Loucy (cell line): ENCODE results near the gene DCDC2.
"Not testable (repeated sequence)": the region's sequence is repeated elsewhere in the genome, so short reads cannot be mapped to it uniquely, and the experiment has no call there.

Experiments
- H2AFZ ChIP-seq: fragments of 200-600 bp; sonication (generic); 2 replicates; pipeline ENCODE4 v1.6.0; 2016; ENCODE audit warnings: antibody characterized with exemption, mild to moderate bottlenecking, low read length, moderate library complexity
- H3F3A ChIP-seq: fragments of 200-600 bp; 2 replicates; pipeline ENCODE4 v1.6.0; 2016; ENCODE audit warnings: antibody characterized with exemption, low read depth, mild to moderate bottlenecking
- H3K27me3 ChIP-seq: fragments of 200-600 bp; sonication (generic); 2 replicates; pipeline ENCODE4 v1.6.1; 2014; ENCODE audit warnings: low read length, mild to moderate bottlenecking; ENCODE audit not compliant: insufficient read depth, poor library complexity, severe bottlenecking
- H3K36me3 ChIP-seq: fragments of 200-600 bp; sonication (generic); 2 replicates; pipeline ENCODE4 v1.6.1; 2016; ENCODE audit warnings: low read length; ENCODE audit not compliant: insufficient read depth
- H3K4me1 ChIP-seq: fragments of 200-600 bp; sonication (generic); 2 replicates; pipeline ENCODE4 v1.5.1; 2014; ENCODE audit warnings: low read length, mild to moderate bottlenecking; ENCODE audit not compliant: insufficient read depth, poor library complexity, severe bottlenecking
- H3K4me2 ChIP-seq: fragments of 200-600 bp; sonication (generic); 2 replicates; pipeline ENCODE4 v1.6.0; 2014; ENCODE audit warnings: antibody characterized with exemption, low read length, low read depth, mild to moderate bottlenecking; ENCODE audit not compliant: poor library complexity, severe bottlenecking
- H3K4me3 ChIP-seq: fragments of 200-600 bp; sonication (generic); 2 replicates; pipeline ENCODE4 v1.5.1; 2014; ENCODE audit warnings: low read length, mild to moderate bottlenecking, mixed read lengths; ENCODE audit not compliant: poor library complexity, severe bottlenecking
- H3K79me2 ChIP-seq: fragments of 200-600 bp; sonication (generic); 2 replicates; pipeline ENCODE4 v1.6.1; 2014; ENCODE audit warnings: low read length; ENCODE audit not compliant: insufficient read depth
- H3K9ac ChIP-seq: fragments of 200-600 bp; sonication (generic); 2 replicates; pipeline ENCODE4 v1.6.0; 2014; ENCODE audit warnings: mild to moderate bottlenecking, low read depth, low read length, moderate library complexity; ENCODE audit not compliant: poor library complexity, severe bottlenecking
- H3K9me2 ChIP-seq: fragments of 200-600 bp; sonication (generic); replicated peaks from 2 replicates; pipeline ENCODE4 v1.6.1; 2016; ENCODE audit warnings: low read depth, low read length, mixed read lengths
- H3K9me3 ChIP-seq: fragments of 200-600 bp; sonication (generic); 2 replicates; pipeline ENCODE4 v1.6.1; 2014; ENCODE audit warnings: mild to moderate bottlenecking, antibody characterized with exemption, low read length, low read depth; ENCODE audit not compliant: insufficient read depth
- H4K20me1 ChIP-seq: fragments of 200-600 bp; sonication (generic); 2 replicates; pipeline ENCODE4 v1.6.0; 2014; ENCODE audit warnings: antibody characterized with exemption, low read length, mild to moderate bottlenecking; ENCODE audit not compliant: insufficient read depth, poor library complexity, severe bottlenecking
- CTCF ChIP-seq: fragments of 200-600 bp; sonication (generic); conservative IDR thresholded peaks from 2 replicates; pipeline ENCODE4 v1.5.1; 2014; ENCODE audit warnings: mild to moderate bottlenecking, antibody characterized with exemption, low read length
- EZH2phosphoT487 ChIP-seq: fragments of 200-600 bp; IDR thresholded peaks from 2 replicates; pipeline ENCODE4 v1.6.1; 2018; ENCODE audit warnings: antibody characterized with exemption, mild to moderate bottlenecking, moderate library complexity, borderline replicate concordance

DCDC2 gene

GRCh38 chr6:24322924-24323323, 34.9 kb downstream of the DCDC2 start:
- H3K9ac ChIP-seq: no peak overlapping the region
- TF ChIP-seq EZH2phosphoT487 (no peak), CTCF (no peak)

GRCh38 chr6:24322446-24322845, 35.4 kb downstream of the DCDC2 start:
- not testable (repeated sequence) for H3K4me3 ChIP-seq, H2AFZ ChIP-seq, H3K9me3 ChIP-seq, H3K27me3 ChIP-seq, H3K9ac ChIP-seq, H3K9me2 ChIP-seq, H3K79me2 ChIP-seq, H3K36me3 ChIP-seq, H4K20me1 ChIP-seq, H3F3A ChIP-seq, H3K4me2 ChIP-seq, H3K4me1 ChIP-seq

More at GRCh38 chr6:24322924-24323323, 34.9 kb downstream of the DCDC2 start:
- no peak overlapping the region for H2AFZ ChIP-seq
- no peaks in the 10 kb centered on the region for H3K79me2 ChIP-seq
- H3K36me3 ChIP-seq: no peaks in the 10 kb centered on the region
- H3K9me3 ChIP-seq: no peaks in the 10 kb centered on the region
- H3K4me3 ChIP-seq: no peak overlapping the region
- H4K20me1 ChIP-seq: no peaks in the 10 kb centered on the region
- H3F3A ChIP-seq: no peaks in the 10 kb centered on the region
- no peaks in the 10 kb centered on the region for H3K27me3 ChIP-seq
- H3K4me2 ChIP-seq: no peak overlapping the region
- no peaks in the 10 kb centered on the region for H3K9me2 ChIP-seq
- H3K4me1 ChIP-seq: no peaks in the 10 kb centered on the region

GRCh38 chr6:24321538-24322162, 36.2 kb downstream of the DCDC2 start:
- no peaks in the 10 kb centered on the region for H3K79me2 ChIP-seq
- no peaks in the 10 kb centered on the region for H3K9me3 ChIP-seq
- H3K27me3 ChIP-seq: no peaks in the 10 kb centered on the region
- no peak overlapping the region for H3K4me2 ChIP-seq
- no peak for TF ChIP-seq EZH2phosphoT487
- no peaks in the 10 kb centered on the region for H3K9me2 ChIP-seq
- no peaks in the 10 kb centered on the region for H3F3A ChIP-seq
- H3K36me3 ChIP-seq: no peaks in the 10 kb centered on the region
- H3K9ac ChIP-seq: no peak overlapping the region
- H4K20me1 ChIP-seq: no peaks in the 10 kb centered on the region
- H2AFZ ChIP-seq: no peak overlapping the region
- no peaks in the 10 kb centered on the region for H3K4me1 ChIP-seq
- no peak overlapping the region for H3K4me3 ChIP-seq

- Histone ChIP-seq H4K20me1 (no peaks in the 10 kb centered on the region), H2AFZ (no peak overlapping the region), H3K4me2 (no peak overlapping the region), H3K79me2 (no peaks in the 10 kb centered on the region), H3F3A (no peaks in the 10 kb centered on the region), H3K9ac (no peak overlapping the region), H3K36me3 (no peaks in the 10 kb centered on the region), H3K9me3 (no peaks in the 10 kb centered on the region), H3K4me1 (no peaks in the 10 kb centered on the region), H3K27me3 (no peaks in the 10 kb centered on the region), H3K4me3 (no peak overlapping the region), H3K9me2 (no peaks in the 10 kb centered on the region)
- TF ChIP-seq CTCF: no peak
- no peak for TF ChIP-seq EZH2phosphoT487
These were observed 44.4 kb downstream of the DCDC2 start for GRCh38 chr6:24313251-24314141.

GRCh38 chr6:24311775-24312174, 46.1 kb downstream of the DCDC2 start:
- H3F3A ChIP-seq, H3K4me3 ChIP-seq, H3K9ac ChIP-seq, H2AFZ ChIP-seq, H3K4me2 ChIP-seq, H3K9me3 ChIP-seq, H3K4me1 ChIP-seq, H3K9me2 ChIP-seq, H3K79me2 ChIP-seq, H4K20me1 ChIP-seq, H3K27me3 ChIP-seq, H3K36me3 ChIP-seq: not testable (repeated sequence)
